HG03432 (cell line): ENCODE measurements around the gene ZNF334.

Experiments
- ATAC-seq: cut with Tn5 transposase; IDR thresholded peaks from one replicate; pipeline ENCODE4 v1.9.1; 2021; ENCODE audit warnings: mild to moderate bottlenecking, moderate library complexity; ENCODE audit not compliant: unreplicated experiment

ZNF334 gene

GRCh38 chr20:46512943-46513844 lies at the start of gene ZNF334:
Gene ZNF334 (minus strand): TSS chr20:46513559. CDS start chr20:46512102, 1,457 bp downstream.
- no peak for ATAC-seq

- no peak for ATAC-seq
Observed at GRCh38 chr20:46562373-46563169, 49.2 kb upstream of the ZNF334 start.

DNA sequence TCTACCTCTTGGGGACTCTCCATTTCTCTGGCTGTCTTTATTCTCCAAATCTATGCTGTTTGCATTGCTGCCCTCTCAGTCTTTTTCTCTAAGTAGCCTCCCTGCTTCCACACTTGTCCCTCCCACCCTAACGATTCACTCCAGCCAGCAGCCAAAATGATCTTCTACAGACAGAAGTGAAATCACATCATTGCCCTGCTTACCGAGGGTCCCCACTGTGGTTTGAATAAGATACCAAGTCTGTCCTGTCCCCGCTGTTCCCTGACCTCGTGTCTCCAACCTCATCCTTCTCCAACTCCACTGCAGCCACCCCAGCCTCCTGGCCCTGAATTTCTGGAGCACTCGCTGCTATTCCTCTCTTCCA lies 48.6 kb upstream of the ZNF334 start:
- no peak for ATAC-seq

DNA sequence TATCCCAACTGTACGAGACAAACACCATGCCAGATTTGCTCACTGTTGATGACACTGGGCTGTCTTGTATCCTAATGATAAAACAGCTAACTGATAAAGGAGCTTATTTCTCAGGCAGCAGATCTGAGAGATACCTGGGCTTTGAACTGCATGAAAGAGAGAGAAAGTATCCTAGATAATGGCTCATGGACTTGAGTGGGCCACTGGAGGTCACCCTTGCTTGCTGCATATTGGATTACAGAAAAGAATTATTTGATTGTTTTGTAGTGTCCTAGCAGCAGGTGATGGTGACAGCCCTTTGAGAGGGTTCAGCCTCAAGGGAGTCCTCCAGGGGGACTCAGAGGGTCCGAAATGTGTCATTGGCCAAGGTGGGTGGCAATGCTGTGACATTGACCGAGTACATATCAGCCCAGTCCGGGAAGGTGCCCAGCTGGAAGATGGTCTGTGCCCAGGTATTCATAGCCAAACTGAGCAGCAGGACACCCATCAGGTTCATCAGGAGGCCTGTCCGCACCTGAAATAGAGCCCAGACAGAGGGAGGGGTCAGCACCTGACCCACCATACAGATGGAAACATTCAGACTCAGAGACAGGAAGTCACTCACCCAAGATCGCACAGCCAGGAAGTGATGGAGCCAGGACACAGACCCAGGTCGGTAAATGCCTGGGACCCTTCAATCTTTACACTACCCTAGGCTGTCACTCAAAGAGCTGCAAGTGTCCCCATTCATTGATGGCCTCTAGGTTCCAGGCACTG lies 46.5 kb upstream of the ZNF334 start:
- ATAC-seq: no peak

DNA sequence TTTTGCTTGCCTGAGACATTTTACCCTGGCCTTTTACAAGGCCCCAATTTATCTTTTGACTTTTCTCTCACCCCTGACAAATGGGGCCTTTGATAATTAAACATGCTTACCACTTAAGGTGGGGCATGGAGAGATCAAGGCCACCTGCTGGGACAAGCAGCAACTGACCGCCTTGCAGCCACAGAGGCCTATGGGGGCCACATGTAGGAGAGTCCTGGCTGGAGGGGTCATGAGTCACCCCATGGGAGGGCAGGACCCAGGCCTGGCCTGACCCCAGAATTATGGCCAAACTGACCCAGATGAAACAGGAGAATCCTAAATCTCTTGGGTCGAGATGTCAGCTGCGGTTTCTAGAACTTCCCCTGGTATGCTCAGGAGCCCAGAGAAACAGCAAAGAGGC lies 45.6 kb upstream of the ZNF334 start:
- ATAC-seq: no peak

DNA sequence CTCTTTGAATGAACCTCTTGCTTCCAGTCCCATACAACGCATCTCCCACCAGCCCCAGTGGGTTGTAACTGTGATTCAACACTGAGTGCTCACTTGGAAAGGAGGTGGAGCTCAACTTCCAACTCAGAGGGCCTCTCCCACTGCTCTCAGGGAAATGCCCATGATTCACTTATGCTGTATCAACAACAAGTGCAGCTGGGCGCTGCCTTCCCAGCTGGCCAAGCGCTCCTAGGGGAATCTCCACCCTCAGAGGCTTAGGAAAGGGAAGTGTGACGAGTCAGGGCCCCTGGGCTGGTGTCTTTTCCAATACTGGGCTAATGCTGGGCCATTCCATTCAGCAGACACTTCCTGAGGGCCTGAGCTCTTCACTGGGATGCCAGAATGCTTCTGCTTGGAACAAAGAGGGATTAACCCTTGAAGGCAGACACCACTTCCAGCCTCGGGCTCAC lies 45.2 kb upstream of the ZNF334 start:
- no peak for ATAC-seq

GRCh38 chr20:46557231-46557956 lies 44.0 kb upstream of the ZNF334 start:
- no peak for ATAC-seq

- ATAC-seq: no peak
Observed at GRCh38 chr20:46555370-46555956, 42.1 kb upstream of the ZNF334 start.

GRCh38 chr20:46554828-46555227 lies 41.5 kb upstream of the ZNF334 start:
- no peak for ATAC-seq

DNA sequence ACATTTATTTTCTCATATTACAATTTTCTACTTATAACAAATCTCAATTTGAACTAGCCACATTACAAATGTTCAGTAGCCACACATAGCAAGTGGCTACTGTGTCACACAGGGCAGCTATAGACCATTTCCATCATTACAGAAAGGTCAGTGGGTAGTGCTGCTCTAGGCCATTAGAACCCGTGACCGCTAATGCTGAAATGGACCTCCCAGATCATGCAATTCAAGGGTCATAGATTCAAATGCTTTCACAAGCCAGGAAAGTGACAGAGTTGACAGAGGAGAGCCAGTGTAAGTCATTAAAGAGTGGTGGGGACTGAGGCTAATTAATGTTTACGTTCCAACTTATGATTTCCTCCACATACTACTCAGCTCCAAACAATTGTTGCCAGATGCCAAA lies 40.6 kb upstream of the ZNF334 start:
- ATAC-seq: no peak

DNA sequence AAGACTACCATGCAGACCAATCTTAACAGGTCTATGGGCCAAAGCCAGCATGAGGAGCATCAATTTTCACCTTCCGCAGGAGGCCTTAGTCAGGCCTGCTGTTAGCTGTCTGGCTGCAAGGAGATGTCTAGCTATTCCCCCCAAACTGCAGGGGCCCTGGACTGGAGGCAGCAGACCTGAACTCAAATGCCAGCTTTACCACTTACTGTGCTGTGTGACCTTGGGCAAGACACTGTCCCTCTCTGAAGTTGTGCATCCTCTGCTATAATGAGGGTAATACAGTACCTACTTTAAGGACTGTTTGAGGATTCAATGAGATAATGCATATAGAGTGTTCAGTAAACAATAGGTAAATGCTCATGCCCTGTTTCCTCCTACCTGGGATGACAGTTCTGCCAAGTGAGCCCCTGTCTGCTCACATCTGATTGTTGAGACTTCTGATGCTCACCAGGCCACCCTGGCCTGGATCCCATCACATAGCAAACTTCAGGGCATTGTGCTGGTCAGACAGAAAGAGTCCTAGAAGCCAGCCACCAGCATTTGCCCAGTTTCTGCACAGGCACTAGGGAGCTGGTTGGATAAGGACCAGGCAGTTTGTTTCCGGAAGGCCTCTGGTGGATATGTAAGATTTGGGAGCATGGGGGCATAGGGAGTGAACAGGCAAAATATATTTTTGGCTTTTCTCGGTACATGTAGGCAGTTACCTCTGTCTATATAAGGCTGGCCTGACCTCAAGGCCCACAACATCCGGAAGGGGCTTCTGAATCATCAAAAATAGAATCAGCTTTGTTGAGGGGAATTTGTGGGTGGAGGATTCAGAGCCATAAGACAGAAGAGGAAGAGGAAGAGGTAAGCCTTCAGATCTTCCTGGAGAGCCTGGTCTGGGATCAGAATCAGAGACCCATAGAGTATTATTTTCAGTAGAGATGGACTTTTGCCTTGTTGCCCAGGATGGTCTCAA lies 39.4 kb upstream of the ZNF334 start:
- peak; percentile 82 for ATAC-seq

- ATAC-seq: no peak
Observed at GRCh38 chr20:46551522-46552381, 38.4 kb upstream of the ZNF334 start.

- ATAC-seq: no peak
Observed at GRCh38 chr20:46550461-46550860, 37.1 kb upstream of the ZNF334 start, which contains the start of gene OCSTAMP. Gene OCSTAMP (minus strand): TSS chr20:46550654. CDS start chr20:46550560, 94 bp downstream.

- no peak for ATAC-seq
Observed at GRCh38 chr20:46549188-46549972, 36.0 kb upstream of the ZNF334 start.

GRCh38 chr20:46548688-46549087 lies 35.3 kb upstream of the ZNF334 start:
- ATAC-seq: no peak

- ATAC-seq: no peak
Observed at GRCh38 chr20:46547995-46548394, 34.6 kb upstream of the ZNF334 start.

DNA sequence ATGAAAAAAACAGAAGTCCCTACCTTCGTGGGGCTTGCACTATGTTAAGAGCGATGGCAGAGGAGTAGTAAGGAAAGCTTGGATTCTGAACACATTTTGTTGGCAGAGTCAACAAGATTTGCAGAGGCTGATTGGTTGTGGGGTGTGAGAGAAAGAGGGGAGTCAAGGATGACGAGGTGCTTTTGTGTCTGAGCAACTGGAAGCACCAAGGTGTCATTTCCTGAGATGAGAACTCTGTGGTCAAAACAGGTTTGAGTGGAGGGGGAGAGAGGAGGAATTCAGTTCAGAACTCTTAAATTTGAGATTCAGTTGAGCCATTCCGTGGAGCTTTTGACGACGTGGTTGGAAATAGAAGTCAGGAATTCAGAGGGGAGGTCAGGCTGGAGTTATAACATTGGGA lies 33.6 kb upstream of the ZNF334 start:
- no peak for ATAC-seq
